H9 (cell line): ENCODE data around the gene MSMP. TPM values are rescaled to one million over a fixed set of nuclear protein-coding genes. Genes with fewer than 3 reads are reported as not detected.

ENCODE experiments used
- DNase-seq: peaks from one replicate; pipeline ENCODE4 v3.0.0-alpha.2; 2017
- H2AFZ ChIP-seq: one replicate; pipeline ENCODE4 v1.6.1; 2013; ENCODE audit warnings: mild to moderate bottlenecking, low read length, control low read depth, moderate library complexity
- H2AK5ac ChIP-seq: 2 replicates; pipeline ENCODE4 v1.6.1; 2013; ENCODE audit warnings: low read length, control low read depth, mixed read lengths; ENCODE audit not compliant: insufficient read length
- H2BK120ac ChIP-seq: one replicate; pipeline ENCODE4 v1.6.1; 2013; ENCODE audit warnings: low read depth, mild to moderate bottlenecking, low read length, control low read depth, inconsistent platforms; ENCODE audit not compliant: poor library complexity, severe bottlenecking
- H2BK12ac ChIP-seq: 2 replicates; pipeline ENCODE4 v1.6.1; 2013; ENCODE audit warnings: low read length, control low read depth, mixed read lengths, low read depth; ENCODE audit not compliant: insufficient read length
- H2BK15ac ChIP-seq: 2 replicates; pipeline ENCODE4 v1.6.1; 2013; ENCODE audit warnings: low read depth, low read length, control low read depth
- H2BK20ac ChIP-seq: one replicate; pipeline ENCODE4 v1.6.1; 2013; ENCODE audit warnings: low read depth, mild to moderate bottlenecking, low read length, control low read depth, inconsistent platforms; ENCODE audit not compliant: poor library complexity, severe bottlenecking
- H2BK5ac ChIP-seq: 2 replicates; pipeline ENCODE4 v1.6.1; 2013; ENCODE audit warnings: low read length, control low read depth, mixed read lengths; ENCODE audit not compliant: insufficient read length
- H3K14ac ChIP-seq: 2 replicates; pipeline ENCODE4 v1.6.1; 2013; ENCODE audit warnings: low read length, control low read depth; ENCODE audit not compliant: insufficient read depth
- H3K18ac ChIP-seq: 2 replicates; pipeline ENCODE4 v1.6.1; 2013; ENCODE audit warnings: low read depth, mild to moderate bottlenecking, mixed read lengths, low read length, control low read depth; ENCODE audit not compliant: insufficient read length
- H3K23ac ChIP-seq: 2 replicates; pipeline ENCODE4 v1.6.1; 2013; ENCODE audit warnings: low read length, control low read depth, mixed read lengths, low read depth; ENCODE audit not compliant: insufficient read length
- H3K23me2 ChIP-seq: 2 replicates; pipeline ENCODE4 v1.6.1; 2013; ENCODE audit warnings: low read depth, mild to moderate bottlenecking, mixed read lengths, low read length, control low read depth; ENCODE audit not compliant: insufficient read length, poor library complexity, severe bottlenecking
- H3K27ac ChIP-seq: 2 replicates; pipeline ENCODE4 v1.5.1; 2013; ENCODE audit warnings: low read length, control low read depth, mixed read lengths, low read depth; ENCODE audit not compliant: insufficient read length
- H3K27me3 ChIP-seq: 2 replicates; pipeline ENCODE4 v1.6.1; 2013; ENCODE audit warnings: low read length, control low read depth, inconsistent platforms; ENCODE audit not compliant: insufficient read depth
- H3K4ac ChIP-seq: 2 replicates; pipeline ENCODE4 v1.6.1; 2013; ENCODE audit warnings: low read depth, mild to moderate bottlenecking, control low read depth, inconsistent platforms, low read length, moderate library complexity
- H3K4me1 ChIP-seq: 2 replicates; pipeline ENCODE4 v1.6.1; 2013; ENCODE audit warnings: low read length, control low read depth, inconsistent platforms; ENCODE audit not compliant: insufficient read depth
- H3K4me2 ChIP-seq: 2 replicates; pipeline ENCODE4 v1.6.1; 2013; ENCODE audit warnings: low read length, control low read depth, mixed read lengths; ENCODE audit not compliant: insufficient read length, insufficient read depth
- H3K56ac ChIP-seq: 2 replicates; pipeline ENCODE4 v1.6.1; 2013; ENCODE audit warnings: low read depth, mild to moderate bottlenecking, mixed read lengths, low read length, control low read depth; ENCODE audit not compliant: insufficient read length
- H3K79me1 ChIP-seq: 2 replicates; pipeline ENCODE4 v1.6.1; 2013; ENCODE audit warnings: low read depth, mild to moderate bottlenecking, moderate library complexity, low read length, control low read depth, inconsistent platforms; ENCODE audit not compliant: insufficient read depth, poor library complexity, severe bottlenecking
- H3K79me2 ChIP-seq: 2 replicates; pipeline ENCODE4 v1.6.1; 2013; ENCODE audit warnings: low read length, control low read depth, inconsistent platforms; ENCODE audit not compliant: insufficient read depth
- H3K9ac ChIP-seq: 2 replicates; pipeline ENCODE4 v1.6.1; 2013; ENCODE audit warnings: low read length, control low read depth, mixed read lengths; ENCODE audit not compliant: insufficient read length; ENCODE audit errors: extremely low read depth
- H3K9me3 ChIP-seq: one replicate; pipeline ENCODE4 v1.6.1; 2013; ENCODE audit warnings: low read depth, low read length, inconsistent platforms; ENCODE audit not compliant: control insufficient read depth
- H3T11ph ChIP-seq: one replicate; pipeline ENCODE4 v1.6.1; 2013; ENCODE audit warnings: mild to moderate bottlenecking, low read length, control low read depth, inconsistent platforms
- H4K20me1 ChIP-seq: one replicate; pipeline ENCODE4 v1.6.1; 2013; ENCODE audit not compliant: control insufficient read depth, insufficient read length, insufficient read depth
- H4K5ac ChIP-seq: 2 replicates; pipeline ENCODE4 v1.6.1; 2013; ENCODE audit warnings: low read depth, mild to moderate bottlenecking, mixed read lengths, low read length, control low read depth; ENCODE audit not compliant: insufficient read length
- H4K8ac ChIP-seq: replicated peaks from 2 replicates; pipeline ENCODE4 v1.6.1; 2013; ENCODE audit warnings: low read length, control low read depth, mixed read lengths, low read depth; ENCODE audit not compliant: insufficient read length
- H4K91ac ChIP-seq: 2 replicates; pipeline ENCODE4 v1.6.1; 2013; ENCODE audit warnings: low read depth, mild to moderate bottlenecking, moderate library complexity, mixed read lengths, low read length, control low read depth; ENCODE audit not compliant: insufficient read length
- H3K27ac Mint-ChIP-seq, 3 experiments: 2 replicates in 2 of 3; 3 replicates in 1 of 3; pipeline ENCODE4 v1.8.0; 2020 to 2021; ENCODE audit warnings: mixed read lengths in 3 of 3, mild to moderate bottlenecking in 1 of 3, moderate library complexity in 1 of 3
- H3K27me3 Mint-ChIP-seq: 2 replicates; pipeline ENCODE4 v1.8.0; 2021; ENCODE audit warnings: low read depth, mild to moderate bottlenecking, moderate library complexity, mixed read lengths
- H3K36me3 Mint-ChIP-seq, 3 experiments: 2 replicates in 2 of 3; 3 replicates in 1 of 3; pipeline ENCODE4 v1.8.0; 2020 to 2021; ENCODE audit warnings: low read depth in 3 of 3, mixed read lengths in 3 of 3; ENCODE audit not compliant: insufficient read depth in 1 of 3
- H3K4me1 Mint-ChIP-seq, 2 experiments: 2 replicates each; pipeline ENCODE4 v1.8.0; 2020; ENCODE audit warnings: mixed read lengths in 2 of 2
- H3K4me3 Mint-ChIP-seq, 2 experiments: 2 replicates in 1 of 2; 3 replicates in 1 of 2; pipeline ENCODE4 v1.8.0; 2020 to 2021; ENCODE audit warnings: mild to moderate bottlenecking in 2 of 2, mixed read lengths in 2 of 2, moderate library complexity in 1 of 2
- H3K9me3 Mint-ChIP-seq, 2 experiments: 2 replicates in 1 of 2; 3 replicates in 1 of 2; pipeline ENCODE4 v1.8.0; 2020; ENCODE audit warnings: mild to moderate bottlenecking in 2 of 2, mixed read lengths in 2 of 2, moderate library complexity in 1 of 2
- CTCF ChIP-seq: fragments of 200-600 bp; sonication (generic); conservative IDR thresholded peaks from 3 replicates; pipeline ENCODE4 v1.8.0; 2021; ENCODE audit warnings: antibody characterized with exemption, mild to moderate bottlenecking
- WGBS: extraction: QIAGEN DNeasy Blood & Tissue Kit; methylation state at CpG from one replicate; pipeline ENCODE4 v1.1.7; 2013; ENCODE audit warnings: missing lambda C conversion rate, low lambda C conversion rate, mixed read lengths; ENCODE audit not compliant: insufficient read length; ENCODE audit errors: extremely low coverage; 5-methylcytosine and 5-hydroxymethylcytosine counted together
- total RNA-seq: library from RNA; stranded (reverse); gene quantifications from 2 replicates; pipeline ENCODE4 v1.2.1, GENCODE V29; 2021

The MSMP gene
- total RNA-seq, 1 experiment from 2014 or later = 0.83 TPM

DNA sequence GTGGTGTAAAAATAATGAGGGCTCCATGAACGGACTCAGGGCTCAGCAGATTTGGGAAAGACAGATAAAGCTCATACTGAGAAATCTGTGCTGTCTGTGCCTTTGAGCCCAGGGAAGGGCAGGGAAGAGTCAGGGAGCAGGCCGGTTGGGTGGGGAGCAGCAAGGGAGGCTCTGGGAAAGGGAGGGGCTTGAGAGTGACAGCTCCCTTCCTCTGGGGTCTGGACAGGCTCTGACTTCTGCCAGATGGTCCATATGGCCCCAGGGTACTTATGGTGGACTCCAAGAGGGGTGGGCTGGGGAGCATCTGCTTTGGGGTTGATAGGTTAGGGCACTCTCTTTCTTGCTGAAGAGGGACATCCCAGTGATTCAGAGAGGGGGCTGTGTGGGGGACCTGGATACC lies 39.4 kb upstream of the MSMP start:
- no peak overlapping the region for H2AFZ ChIP-seq
- peaks cover 17 to 22% of the 10 kb centered on the region in 2 experiments for H3K4me1 Mint-ChIP-seq
- H3K4ac ChIP-seq = no peak overlapping the region
- H3T11ph ChIP-seq = no peak overlapping the region
- H3K18ac ChIP-seq = no peak overlapping the region
- no peak overlapping the region for H2BK20ac ChIP-seq
- H4K5ac ChIP-seq = no peak overlapping the region
- H3K4me1 ChIP-seq = no peaks in the 10 kb centered on the region
- H4K8ac ChIP-seq = no peak overlapping the region
- no peak overlapping the region for H2BK5ac ChIP-seq
- no peak overlapping the region for H3K9ac ChIP-seq
- H3K14ac ChIP-seq = no peak overlapping the region
- no peaks in the 10 kb centered on the region for H3K79me1 ChIP-seq
- no peak overlapping the region for H2AK5ac ChIP-seq
- WGBS = no CpG with 5 or more reads among the region's 2 CpGs
- H2BK15ac ChIP-seq = no peak overlapping the region
- no peaks in the 10 kb centered on the region for H3K79me2 ChIP-seq
- no peak overlapping the region for H3K27ac ChIP-seq
- no peaks in the 10 kb centered on the region for H3K27me3 ChIP-seq
- no peak for DNase-seq
- no peak for TF ChIP-seq CTCF
- H3K36me3 Mint-ChIP-seq = no peaks in the 10 kb centered on the region; a peak in 1 of 7 replicates
- no peaks in the 10 kb centered on the region for H3K9me3 Mint-ChIP-seq
- H3K4me2 ChIP-seq = no peak overlapping the region
- no peak overlapping the region for H2BK120ac ChIP-seq
- peaks cover 4% of the 10 kb centered on the region for H3K27me3 Mint-ChIP-seq
- H3K4me3 Mint-ChIP-seq = no peak overlapping the region; a peak in 1 of 5 replicates
- no peak overlapping the region for H3K23ac ChIP-seq
- no peak overlapping the region; a peak in 1 of 7 replicates for H3K27ac Mint-ChIP-seq
- H3K23me2 ChIP-seq = peaks cover 3% of the 10 kb centered on the region
- H4K91ac ChIP-seq = no peak overlapping the region
- no peaks in the 10 kb centered on the region for H3K9me3 ChIP-seq
- H3K56ac ChIP-seq = no peak overlapping the region
- H2BK12ac ChIP-seq = no peak overlapping the region
- no peaks in the 10 kb centered on the region for H4K20me1 ChIP-seq
